SW 1271 (cell line): Measurements from ENCODE around the gene HSD11B1.

ENCODE experiments used
- DNase-seq, 2 experiments: peaks; one replicate each; lab custom pipeline; 2025; lab: John Stamatoyannopoulos, UW

The HSD11B1 gene

DNA sequence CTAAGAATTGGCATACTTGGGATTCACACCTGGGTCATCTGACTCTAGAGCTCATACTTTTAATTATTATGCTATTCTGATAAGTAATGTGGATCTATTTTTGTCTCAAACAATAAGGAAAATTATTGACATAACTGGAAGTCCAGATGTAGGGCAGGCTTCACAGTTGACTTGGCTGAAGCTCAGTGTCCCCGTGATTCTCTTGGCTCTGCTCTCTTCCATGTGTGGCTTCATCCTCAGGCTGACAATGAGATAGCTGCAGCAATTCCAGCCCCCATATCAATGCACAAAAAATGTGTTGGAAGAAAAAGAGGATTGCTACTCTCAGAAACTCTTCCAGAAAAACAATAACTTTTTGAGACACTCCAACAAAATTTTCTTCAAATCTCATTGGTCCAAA lies 23.8 kb downstream of the HSD11B1 start:
- DNase-seq: no peak

DNA sequence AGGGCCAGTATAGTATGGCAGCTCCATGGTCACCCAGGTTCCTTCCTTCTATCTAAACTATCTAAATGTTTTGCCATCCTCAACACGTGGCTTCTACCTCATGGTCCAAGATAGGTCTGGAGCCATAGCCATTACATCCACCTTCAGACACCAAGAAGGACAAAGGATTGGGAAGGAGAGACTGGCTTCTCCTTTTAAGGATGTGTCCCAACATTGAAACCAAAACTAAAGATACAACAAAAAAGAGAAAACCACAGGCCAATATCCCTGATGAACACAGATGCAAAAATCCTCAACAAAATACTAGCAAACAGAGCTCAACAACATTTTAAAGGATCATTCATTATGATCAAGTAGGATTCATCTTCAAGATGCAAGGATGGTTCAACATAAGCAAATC lies 24.8 kb downstream of the HSD11B1 start:
- no peak for DNase-seq

- no peak for DNase-seq
Observed at GRCh38 chr1:209732725-209733124, 28.1 kb downstream of the HSD11B1 start.

DNA sequence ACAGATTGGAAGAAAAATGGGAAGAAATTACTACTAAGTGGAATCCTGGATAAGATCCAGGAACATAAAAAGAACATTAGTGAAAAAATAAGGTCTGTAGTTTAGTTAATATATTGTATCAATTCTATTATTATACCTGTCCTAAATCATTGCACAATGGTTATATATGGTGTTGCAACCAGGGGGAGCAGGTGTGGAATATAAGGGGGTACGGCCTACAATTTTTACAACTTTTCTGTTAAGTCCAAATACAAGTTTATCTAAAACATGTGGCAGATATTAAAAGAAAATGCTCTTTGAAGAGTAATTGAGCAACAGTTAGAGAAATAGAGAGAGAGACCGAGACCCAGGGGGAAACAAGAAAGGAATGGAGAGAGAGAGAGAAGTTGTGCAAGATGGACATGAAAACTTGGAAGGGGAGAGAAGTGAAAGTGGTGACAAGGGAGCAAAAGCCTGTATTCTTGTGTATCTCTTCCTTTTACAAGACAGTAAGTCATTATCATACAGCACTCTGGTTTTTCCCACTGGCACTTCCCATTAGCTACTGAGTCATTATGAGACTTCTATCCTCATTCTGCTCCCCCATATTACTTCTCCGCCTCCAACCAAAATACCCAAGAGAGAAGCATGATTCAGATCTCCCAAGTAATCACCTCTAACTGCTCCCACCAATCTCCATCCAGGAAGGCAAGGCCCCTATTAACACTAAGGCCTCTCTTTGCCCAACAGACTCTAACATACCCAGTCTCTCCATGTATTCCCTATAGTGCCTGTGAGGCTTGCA lies 29.0 kb downstream of the HSD11B1 start:
- DNase-seq: no peak

DNA sequence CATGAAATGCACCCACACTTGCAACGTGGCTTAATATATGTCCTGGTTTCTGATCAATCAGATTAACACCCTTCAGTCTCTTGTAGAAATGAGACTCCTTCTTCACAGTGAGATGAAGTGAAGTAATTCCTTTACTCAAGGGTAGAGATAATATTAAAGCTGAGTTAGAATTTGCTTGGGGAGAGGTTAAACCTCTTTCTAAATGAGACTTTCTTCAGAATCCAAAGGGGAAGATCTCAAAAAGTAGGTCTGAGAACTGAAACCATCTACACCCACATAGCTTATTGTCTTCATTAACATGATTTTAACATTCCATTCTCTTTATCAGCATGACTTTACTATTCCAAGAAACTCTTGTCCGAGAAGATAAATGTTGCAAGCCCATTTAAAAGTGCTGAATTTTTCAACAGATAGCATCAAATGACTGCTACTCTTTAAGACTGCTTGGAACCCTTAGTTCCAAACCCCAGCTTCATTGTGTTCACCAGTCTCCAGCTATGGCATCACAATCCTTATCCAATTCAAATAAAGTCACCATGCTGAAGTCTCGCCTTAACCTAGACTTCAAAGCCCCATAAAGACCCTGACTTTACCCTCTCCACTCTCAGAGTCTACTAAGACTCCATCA lies 32.0 kb downstream of the HSD11B1 start:
- no peak for DNase-seq

DNA sequence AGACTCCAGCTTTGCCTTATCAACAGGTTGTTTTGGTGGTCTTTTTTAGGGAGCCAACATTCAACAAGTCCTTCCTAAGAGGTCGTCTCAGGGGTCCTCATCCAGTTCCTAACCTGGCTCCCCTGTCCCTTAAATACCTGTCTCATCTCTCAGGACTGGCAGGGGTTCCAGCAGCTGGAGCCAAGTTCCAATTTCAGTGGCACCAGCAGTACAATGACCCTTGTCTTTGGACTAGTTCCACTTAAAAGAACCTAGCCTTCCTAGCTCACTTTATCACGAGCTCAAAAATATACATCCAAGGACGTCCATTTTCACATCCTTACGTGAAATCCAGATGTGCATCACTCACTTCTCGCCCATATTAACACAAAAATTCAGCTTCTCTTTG lies 32.5 kb downstream of the HSD11B1 start:
- DNase-seq: no peak

- no peak for DNase-seq
Observed at GRCh38 chr1:209738270-209738669, 33.6 kb downstream of the HSD11B1 start.

DNA sequence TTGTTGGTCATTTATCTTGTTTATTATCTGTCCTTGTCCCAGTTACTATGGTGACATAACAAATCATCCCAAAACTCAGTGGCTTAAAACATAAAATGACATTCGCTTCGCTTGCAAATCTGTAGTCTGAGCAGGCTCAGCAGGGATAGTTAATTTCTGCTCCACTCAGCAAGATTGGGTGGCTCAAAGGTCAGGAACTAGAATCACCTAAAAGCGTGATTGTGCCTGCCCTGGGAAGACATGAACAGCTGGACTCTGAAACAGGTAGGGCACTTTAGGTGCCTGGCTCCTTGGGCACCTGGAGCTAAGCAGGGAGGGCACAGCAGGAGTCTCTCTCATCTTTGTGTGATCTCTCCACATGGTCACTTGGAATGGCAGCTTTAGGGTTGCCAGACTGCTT lies 36.5 kb downstream of the HSD11B1 start:
- no peak for DNase-seq

- DNase-seq: no peak
Observed at GRCh38 chr1:209741889-209742288, 37.2 kb downstream of the HSD11B1 start.

GRCh38 chr1:209742409-209743144 lies 37.9 kb downstream of the HSD11B1 start:
- DNase-seq: no peak

DNA sequence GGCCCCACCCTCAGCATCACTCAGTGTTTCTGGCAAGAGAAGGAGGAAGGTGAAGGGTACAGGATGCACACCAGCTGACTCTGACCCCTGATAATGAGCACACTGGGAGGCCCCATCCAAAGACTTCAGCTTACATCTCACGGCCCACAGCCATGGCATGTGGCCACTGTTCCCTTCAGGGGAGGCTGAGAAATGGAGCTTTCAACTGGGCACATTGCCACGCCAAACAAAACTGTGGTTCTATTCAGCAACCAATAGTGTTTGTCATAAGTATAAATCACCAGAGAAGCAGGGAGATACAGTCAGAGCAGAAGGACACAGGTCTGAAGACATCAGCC lies 38.5 kb downstream of the HSD11B1 start:
- DNase-seq: no peak

DNA sequence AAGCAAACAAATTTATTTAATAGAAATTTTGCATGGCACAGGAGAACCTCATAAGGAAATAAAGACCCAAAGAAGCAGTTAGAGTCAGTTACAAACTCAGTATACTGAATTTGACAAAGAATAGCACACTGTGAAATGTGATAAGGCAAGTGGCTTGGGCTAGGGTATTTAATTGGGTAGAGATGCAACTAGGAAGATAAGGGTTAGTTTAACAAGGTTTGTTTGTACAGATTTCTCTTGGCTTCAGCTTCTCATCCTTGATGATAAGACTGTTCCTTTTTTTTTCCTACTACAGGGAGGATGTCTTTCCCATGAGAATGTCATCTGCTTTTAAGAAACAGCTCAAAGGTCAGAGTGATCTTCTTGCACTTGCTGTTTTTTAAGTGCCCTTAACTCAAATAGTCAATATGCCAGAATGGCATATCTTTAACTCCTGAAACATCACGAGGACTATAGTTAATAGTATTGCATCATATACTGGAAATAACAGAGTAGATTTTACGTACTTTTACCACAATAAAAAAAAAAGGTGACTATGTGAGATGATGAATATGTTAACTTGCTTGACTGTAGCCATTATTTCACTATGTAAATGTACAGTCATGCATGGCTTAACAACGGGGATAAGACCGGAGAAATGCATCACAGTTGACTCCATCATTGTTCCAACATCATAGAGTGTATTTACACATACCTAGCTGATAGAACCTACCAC lies 42.0 kb downstream of the HSD11B1 start:
- no peak for DNase-seq

DNA sequence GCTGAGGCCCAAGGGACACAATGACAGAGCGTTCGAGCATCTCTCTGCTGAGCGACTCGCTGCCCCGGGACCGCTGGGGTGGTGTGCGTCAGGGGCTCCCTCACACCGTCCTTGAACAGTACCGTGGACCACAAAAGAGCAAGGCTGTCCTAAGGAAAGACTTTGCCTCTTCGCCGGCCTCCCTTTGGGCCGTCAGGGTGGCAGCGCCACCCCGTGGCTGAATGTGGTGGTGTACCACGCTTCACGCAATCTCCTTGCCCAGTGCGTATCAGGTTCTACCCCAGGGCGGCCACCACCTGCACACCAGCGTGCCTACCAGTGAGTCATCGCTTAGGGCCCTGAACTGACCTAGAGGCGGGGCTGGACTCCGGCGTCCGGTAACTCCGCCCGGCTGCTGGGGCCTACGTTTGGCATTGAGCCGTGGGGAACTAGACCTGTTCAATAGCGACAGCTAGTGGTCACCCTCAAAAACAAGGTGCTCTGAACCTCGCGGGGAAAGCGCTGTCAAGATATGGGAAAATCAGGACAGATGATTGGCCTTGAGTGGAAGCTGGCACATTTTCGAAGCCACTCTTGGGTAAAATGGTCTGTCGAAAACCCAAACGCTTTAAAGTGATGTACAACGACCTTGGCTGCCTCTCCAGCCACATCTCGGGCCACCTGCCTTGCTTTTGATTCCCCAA lies 43.1 kb downstream of the HSD11B1 start:
- DNase-seq: peak; percentile 43 to 83

DNA sequence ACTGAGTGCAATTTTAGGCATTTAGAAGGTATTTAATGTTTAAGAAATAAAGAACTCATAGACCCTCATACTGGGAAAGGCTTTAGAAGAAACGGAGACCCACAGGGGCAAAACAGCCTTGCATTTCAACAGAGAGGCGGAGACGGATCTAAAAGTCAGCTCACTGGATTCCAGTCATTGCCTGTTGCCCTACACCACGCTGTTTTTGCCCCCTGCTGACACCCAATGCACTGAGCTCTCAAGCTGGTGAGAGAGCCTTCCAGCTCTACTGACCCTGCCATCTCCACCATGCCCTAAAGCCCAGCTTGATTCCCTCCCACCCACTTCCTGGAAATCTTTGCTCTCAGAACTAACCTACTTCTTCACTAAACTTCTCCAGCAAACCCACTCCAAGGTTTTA lies 44.0 kb downstream of the HSD11B1 start:
- no peak for DNase-seq

DNA sequence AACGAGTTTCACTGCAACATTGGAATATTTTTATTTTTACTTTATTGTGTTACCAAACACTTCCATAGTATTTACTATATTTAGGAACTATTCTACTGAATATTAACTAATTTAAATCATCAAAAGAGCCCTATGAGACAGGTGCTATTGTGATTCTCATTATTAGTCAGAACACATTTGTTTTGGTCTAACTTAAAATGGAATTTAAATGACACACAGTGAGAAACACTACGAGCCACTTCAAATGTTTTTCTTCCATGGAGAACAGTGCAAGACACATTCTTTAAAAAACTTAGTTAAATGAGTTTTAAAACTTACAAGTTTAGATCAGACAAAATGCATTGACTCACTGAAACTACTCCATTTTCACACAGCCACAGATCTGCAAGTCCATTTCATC lies 44.6 kb downstream of the HSD11B1 start:
- DNase-seq: no peak

DNA sequence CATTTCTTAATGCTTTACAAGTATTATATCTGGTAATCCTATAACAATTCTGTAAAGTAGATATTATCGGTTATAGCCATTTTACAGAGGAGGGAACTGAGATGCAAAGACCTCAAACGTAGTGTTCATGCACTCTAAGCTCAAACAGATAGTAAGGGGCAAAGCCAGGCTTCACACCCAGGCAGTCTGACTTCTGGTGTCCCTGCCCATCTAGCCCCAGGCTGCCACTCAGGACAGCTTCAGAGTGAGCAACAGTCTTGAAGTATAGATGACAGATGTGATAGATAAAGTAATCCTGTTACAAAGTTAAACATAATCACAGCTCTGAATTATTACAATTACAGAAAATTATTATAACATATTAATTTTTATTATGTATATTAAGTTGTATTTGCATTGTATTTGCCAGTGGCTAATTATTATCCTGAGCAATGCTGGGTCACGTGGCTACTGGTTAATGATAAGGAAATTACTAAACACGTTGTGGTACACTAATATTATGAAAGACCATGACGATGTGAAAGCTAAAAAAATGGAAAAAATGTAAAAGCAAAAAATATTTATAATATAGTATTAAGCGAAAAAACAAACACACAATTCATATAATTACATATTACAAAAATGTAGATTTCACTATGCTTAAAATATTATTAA lies 45.2 kb downstream of the HSD11B1 start:
- DNase-seq: no peak

- no peak for DNase-seq
Observed at GRCh38 chr1:209751627-209752231, 47.1 kb downstream of the HSD11B1 start.

DNA sequence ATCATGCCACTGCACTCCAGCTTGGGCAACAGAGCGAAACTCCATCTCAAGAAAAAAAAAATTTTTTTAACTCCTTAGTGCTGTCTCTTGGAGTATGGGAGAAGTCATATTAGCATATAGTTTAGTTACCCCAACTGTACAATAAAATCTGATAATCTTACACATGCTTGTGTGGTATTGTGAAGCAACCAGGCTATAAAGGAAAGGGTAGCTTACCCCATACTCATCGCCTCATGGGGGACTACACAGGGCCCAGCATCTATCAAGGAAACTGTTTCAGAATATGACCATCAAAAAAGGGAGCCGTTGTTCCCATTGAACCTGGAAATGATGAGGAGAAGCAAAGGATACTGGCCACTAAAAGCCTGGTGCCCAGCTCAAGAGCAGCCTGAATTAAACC lies 48.2 kb downstream of the HSD11B1 start:
- DNase-seq: no peak

- no peak for DNase-seq
Observed at GRCh38 chr1:209755256-209755655, 50.6 kb downstream of the HSD11B1 start.

GRCh38 chr1:209755926-209756614 lies 51.4 kb downstream of the HSD11B1 start, which contains the start of gene TRAF3IP3:
TRAF3IP3 (plus strand) TSS chr1:209756053; CDS start chr1:209760040, 3,987 bp downstream.
- no peak for DNase-seq
